ENCODE results near the gene SLC25A13.

SLC25A13 gene

DNA sequence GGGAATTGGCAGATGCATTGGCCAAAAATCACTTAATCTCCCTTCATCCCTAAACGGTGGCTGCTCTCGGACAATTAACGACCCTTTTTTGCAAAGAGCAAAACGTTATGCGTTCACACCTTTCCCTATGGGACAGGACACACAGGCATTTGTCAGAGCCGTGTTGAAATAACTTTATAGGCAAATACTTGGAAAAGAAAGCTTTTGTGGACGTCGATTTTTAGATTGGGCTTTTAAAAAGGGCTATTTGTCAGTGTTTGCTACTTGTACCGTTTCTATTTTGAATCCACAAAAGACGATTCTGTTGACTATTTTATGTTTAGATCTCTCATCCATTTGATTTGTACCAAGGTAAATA lies 245.6 kb downstream of the SLC25A13 start:
- no peaks in the 10 kb centered on the region for H3K36me3 ChIP-seq
- H4K20me1 ChIP-seq, result peaks cover 0 to 4% (median 0%) of the 10 kb centered on the region in 11 experiments; a peak in 1 of 22 replicates
- H3K27ac ChIP-seq, result no peak overlapping the region
- peak overlapping the region in 2 of 11 experiments; percentile 3 to 37; a peak in 2 of 22 replicates for H3K9ac ChIP-seq
- H3K9me3 ChIP-seq (replicated peaks in 1 of 11), result no peaks in the 10 kb centered on the region
- H3K27me3 ChIP-seq, result peaks cover 23 to 32% (median 28%) of the 10 kb centered on the region in 11 experiments
- peak overlapping the region in 9 of 10 experiments; percentile 50 to 70 (median 59); a peak in 19 of 20 replicates for H3K4me3 ChIP-seq
- TF ChIP-seq Cebpa-rat (IDR thresholded peaks at IDR 0.05), result no peak
- H3K4me2 ChIP-seq, result peak overlapping the region; percentile 74 to 94 (median 87)
- peaks cover 0 to 6% (median 5%) of the 10 kb centered on the region in 10 experiments; a peak in 10 of 20 replicates for H3K4me1 ChIP-seq

DNA sequence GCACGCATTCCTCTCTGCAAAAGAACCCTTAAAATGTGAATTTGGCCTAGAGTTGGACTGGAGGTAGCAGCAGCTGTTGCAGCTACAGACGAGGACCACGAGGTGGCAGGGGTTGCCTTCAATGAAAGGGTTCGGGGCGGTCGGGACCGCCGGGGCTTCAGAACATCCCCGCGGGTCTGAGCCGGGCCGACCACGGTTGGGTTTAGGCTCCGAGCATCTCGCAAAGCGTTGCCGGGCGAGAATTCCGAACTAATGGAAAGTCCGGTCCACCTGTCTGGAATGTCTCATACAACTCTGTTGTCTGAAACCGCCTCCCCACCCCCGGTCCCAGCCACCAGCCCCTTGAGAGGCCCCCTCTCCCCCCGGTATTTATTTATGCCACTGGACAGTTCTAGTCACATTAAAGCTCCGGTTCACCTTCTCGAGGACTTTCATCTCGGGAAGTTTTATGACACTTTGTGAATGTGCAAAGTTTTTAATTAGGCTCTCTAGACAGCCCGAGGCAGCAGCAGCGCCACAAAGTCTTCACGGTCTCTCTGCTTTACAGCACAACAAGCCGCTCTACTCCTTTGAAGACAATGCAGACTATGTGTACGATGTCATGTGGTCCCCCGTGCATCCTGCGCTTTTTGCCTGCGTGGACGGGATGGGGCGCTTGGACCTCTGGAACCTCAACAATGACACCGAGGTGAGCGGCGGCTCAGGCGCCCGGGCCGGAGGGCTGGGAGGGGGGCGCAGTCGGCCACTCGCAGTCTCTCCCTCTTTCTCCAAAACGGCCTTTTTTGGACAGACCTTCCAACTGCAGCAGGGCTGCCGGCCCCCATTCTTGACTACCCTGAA lies 246.2 kb downstream of the SLC25A13 start:
- H3K4me2 ChIP-seq, result peak overlapping the region; percentile 74 to 94 (median 87)
- H4K20me1 ChIP-seq, result peaks cover 0 to 4% (median 0%) of the 10 kb centered on the region in 11 experiments; a peak in 1 of 22 replicates
- no peak for TF ChIP-seq Cebpa-rat (IDR thresholded peaks at IDR 0.05)
- H3K4me1 ChIP-seq, result peaks cover 0 to 6% (median 5%) of the 10 kb centered on the region in 10 experiments; a peak in 10 of 20 replicates
- H3K9ac ChIP-seq, result peak overlapping the region in 7 of 11 experiments; percentile 0 to 50 (median 34); a peak in 9 of 22 replicates
- peak overlapping the region; percentile 49 to 70 (median 59) for H3K4me3 ChIP-seq
- H3K36me3 ChIP-seq, result no peaks in the 10 kb centered on the region
- H3K27ac ChIP-seq, result no peak overlapping the region
- H3K9me3 ChIP-seq (replicated peaks in 1 of 11), result no peaks in the 10 kb centered on the region
- peaks cover 23 to 32% (median 28%) of the 10 kb centered on the region in 11 experiments for H3K27me3 ChIP-seq

- Histone ChIP-seq H3K9ac (no peak overlapping the region), H3K4me1 (peaks cover 0 to 6% (median 5%) of the 10 kb centered on the region in 10 experiments; a peak in 10 of 20 replicates), H3K27me3 (peaks cover 23 to 32% (median 28%) of the 10 kb centered on the region in 11 experiments)
Observed at GRCh38 chr7:96074871-96075270, 247.0 kb downstream of the SLC25A13 start.

More at GRCh38 chr7:96074871-96075270, 247.0 kb downstream of the SLC25A13 start:
- H4K20me1 ChIP-seq, result peaks cover 0 to 4% (median 0%) of the 10 kb centered on the region in 11 experiments; a peak in 1 of 22 replicates
- no peak overlapping the region for H3K27ac ChIP-seq
- H3K4me2 ChIP-seq, result no peak overlapping the region
- no peak for TF ChIP-seq Cebpa-rat (IDR thresholded peaks at IDR 0.05)
- no peaks in the 10 kb centered on the region for H3K36me3 ChIP-seq
- H3K9me3 ChIP-seq (replicated peaks in 1 of 11), result no peaks in the 10 kb centered on the region
- H3K4me3 ChIP-seq, result no peak overlapping the region
